C4-2B (cell line): ENCODE data around the gene CDK2AP2.

ENCODE experiments used
- ZFX ChIP-seq: fragments of 450-650 bp; IDR thresholded peaks from 2 replicates; pipeline ENCODE4 v1.6.1; 2017
- TF ChIP-seq, protein P1 (sequence below): fragments of 450-650 bp; conservative IDR thresholded peaks from 2 replicates; pipeline ENCODE4 v1.5.1; 2017; ENCODE audit warnings: mild to moderate bottlenecking

DNA sequence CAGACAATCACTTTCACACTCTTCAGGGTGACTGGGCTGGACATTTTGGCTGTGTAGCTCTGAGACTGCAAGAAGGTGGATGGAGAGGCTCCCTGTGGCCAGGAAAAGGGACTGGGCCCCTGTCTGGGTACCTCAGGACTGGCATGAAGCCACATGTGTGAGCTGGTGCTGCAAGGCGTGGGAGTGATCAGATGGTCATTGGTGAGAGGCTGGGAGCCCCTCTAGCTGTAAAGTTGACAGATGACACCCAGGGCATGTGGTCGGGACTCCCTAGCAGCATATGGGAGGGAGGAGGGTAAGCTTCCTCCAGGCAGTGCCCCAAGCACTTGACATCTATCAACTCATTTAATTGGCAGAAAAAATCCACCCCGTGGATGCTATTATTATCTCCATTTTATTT lies 34.2 kb upstream of the CDK2AP2 start:
- TF ChIP-seq, protein P1, sequence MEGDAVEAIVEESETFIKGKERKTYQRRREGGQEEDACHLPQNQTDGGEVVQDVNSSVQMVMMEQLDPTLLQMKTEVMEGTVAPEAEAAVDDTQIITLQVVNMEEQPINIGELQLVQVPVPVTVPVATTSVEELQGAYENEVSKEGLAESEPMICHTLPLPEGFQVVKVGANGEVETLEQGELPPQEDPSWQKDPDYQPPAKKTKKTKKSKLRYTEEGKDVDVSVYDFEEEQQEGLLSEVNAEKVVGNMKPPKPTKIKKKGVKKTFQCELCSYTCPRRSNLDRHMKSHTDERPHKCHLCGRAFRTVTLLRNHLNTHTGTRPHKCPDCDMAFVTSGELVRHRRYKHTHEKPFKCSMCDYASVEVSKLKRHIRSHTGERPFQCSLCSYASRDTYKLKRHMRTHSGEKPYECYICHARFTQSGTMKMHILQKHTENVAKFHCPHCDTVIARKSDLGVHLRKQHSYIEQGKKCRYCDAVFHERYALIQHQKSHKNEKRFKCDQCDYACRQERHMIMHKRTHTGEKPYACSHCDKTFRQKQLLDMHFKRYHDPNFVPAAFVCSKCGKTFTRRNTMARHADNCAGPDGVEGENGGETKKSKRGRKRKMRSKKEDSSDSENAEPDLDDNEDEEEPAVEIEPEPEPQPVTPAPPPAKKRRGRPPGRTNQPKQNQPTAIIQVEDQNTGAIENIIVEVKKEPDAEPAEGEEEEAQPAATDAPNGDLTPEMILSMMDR, result no peak
- no peak for TF ChIP-seq ZFX
